OCI-LY7 (cell line): Measurements from ENCODE around the gene ELOVL5.

ENCODE experiments used
- CTCF ChIP-seq: fragments of 200-600 bp; sonication (generic); conservative IDR thresholded peaks from 2 replicates; pipeline ENCODE4 v1.5.1; 2014; ENCODE audit warnings: mild to moderate bottlenecking, antibody characterized with exemption, low read length, moderate library complexity, mixed read lengths
- EZH2phosphoT487 ChIP-seq: fragments of 200-600 bp; sonication (generic); IDR thresholded peaks from 2 replicates; pipeline ENCODE4 v1.6.1; 2018; ENCODE audit warnings: low read depth, borderline replicate concordance, mild to moderate bottlenecking, mixed run types, antibody characterized with exemption, low read length, moderate library complexity, mixed read lengths

DNA sequence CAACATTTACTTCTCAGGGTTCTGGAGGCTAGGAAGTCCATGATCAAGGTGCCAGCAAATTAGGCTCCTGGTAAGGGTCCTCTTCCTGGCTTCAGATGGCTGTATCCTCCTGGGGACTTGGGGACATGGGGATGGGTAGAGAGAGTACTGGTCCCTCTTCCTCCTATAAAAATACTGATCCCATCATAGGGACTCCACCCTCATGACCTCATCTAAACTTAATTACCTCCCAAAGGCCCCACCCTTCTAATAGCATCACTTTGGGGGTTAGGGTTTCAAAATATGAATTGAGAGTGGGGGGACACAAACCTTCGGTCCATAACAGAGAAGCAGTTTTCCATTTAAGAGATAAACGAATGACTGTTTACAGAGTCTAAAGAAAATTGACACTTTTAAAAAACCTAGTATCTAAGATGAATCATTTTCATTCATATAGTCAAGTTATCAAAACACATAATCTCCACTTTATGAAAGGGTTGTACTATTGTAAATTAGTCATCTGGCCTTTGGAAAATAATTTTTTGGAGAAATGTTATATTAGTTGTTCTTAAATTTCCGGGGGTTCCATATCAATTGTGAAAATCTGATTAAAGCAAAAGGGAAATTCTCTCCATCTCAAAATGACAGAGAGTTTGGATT, 33.5 kb downstream of the ELOVL5 start:
- no peak for TF ChIP-seq CTCF
- TF ChIP-seq EZH2phosphoT487: no peak
